KMS-11 (cell line): ENCODE results near the gene CDC25C.

ENCODE experiments used
- H2AFZ ChIP-seq: fragments of 200-600 bp; sonication (generic); 2 replicates; pipeline ENCODE4 v1.6.1; 2016; ENCODE audit warnings: antibody characterized with exemption, mixed run types, low read depth
- H3K27ac ChIP-seq: fragments of 200-600 bp; sonication (generic); 2 replicates; pipeline ENCODE4 v1.6.1; 2016; ENCODE audit warnings: mild to moderate bottlenecking, mixed run types
- H3K27me3 ChIP-seq: fragments of 200-600 bp; sonication (generic); 2 replicates; pipeline ENCODE4 v1.6.1; 2017; ENCODE audit warnings: mild to moderate bottlenecking, low read depth, mixed run types, moderate library complexity; ENCODE audit not compliant: insufficient read depth
- H3K36me3 ChIP-seq: fragments of 200-600 bp; sonication (generic); 2 replicates; pipeline ENCODE4 v1.6.1; 2017; ENCODE audit warnings: mild to moderate bottlenecking, mixed run types; ENCODE audit not compliant: insufficient read depth
- H3K4me1 ChIP-seq: fragments of 200-600 bp; sonication (generic); 2 replicates; pipeline ENCODE4 v1.6.1; 2016; ENCODE audit warnings: mild to moderate bottlenecking, low read depth, mixed run types; ENCODE audit not compliant: poor library complexity, severe bottlenecking
- H3K4me2 ChIP-seq: fragments of 200-600 bp; sonication (generic); 2 replicates; pipeline ENCODE4 v1.7.0; 2016; ENCODE audit warnings: mild to moderate bottlenecking, mixed run types
- H3K4me3 ChIP-seq: fragments of 200-600 bp; sonication (generic); IDR thresholded peaks from 2 replicates; pipeline ENCODE4 v1.6.1; 2017; ENCODE audit warnings: low read depth, low read length, mixed read lengths; ENCODE audit not compliant: insufficient read depth
- H3K79me2 ChIP-seq: fragments of 200-600 bp; sonication (generic); 2 replicates; pipeline ENCODE4 v1.6.1; 2016; ENCODE audit warnings: low read depth, mixed run types; ENCODE audit not compliant: insufficient read depth
- H3K9ac ChIP-seq: fragments of 200-600 bp; sonication (generic); 2 replicates; pipeline ENCODE4 v1.6.1; 2016; ENCODE audit warnings: mild to moderate bottlenecking, mixed run types
- H4K20me1 ChIP-seq: fragments of 200-600 bp; sonication (generic); 2 replicates; pipeline ENCODE4 v1.6.1; 2016; ENCODE audit warnings: mild to moderate bottlenecking, mixed run types; ENCODE audit not compliant: insufficient read depth
- CTCF ChIP-seq: fragments of 200-600 bp; sonication (generic); conservative IDR thresholded peaks from 2 replicates; pipeline ENCODE4 v1.6.1; 2017; ENCODE audit warnings: low read depth, mild to moderate bottlenecking, antibody characterized with exemption, low read length, moderate library complexity, mixed read lengths

CDC25C gene

GRCh38 chr5:138331449-138332368, at the start of gene CDC25C:
CDC25C (minus strand) TSS chr5:138331804; CDS start chr5:138331180, 624 bp downstream.
- H3K27me3 ChIP-seq = no peaks in the 10 kb centered on the region
- H2AFZ ChIP-seq = peak within 1 kb of the TSS; percentile 91
- peak within 1 kb of the TSS; percentile 84 for H3K4me3 ChIP-seq
- H3K4me2 ChIP-seq = peak within 1 kb of the TSS; percentile 88
- no peaks in the 10 kb centered on the region for H4K20me1 ChIP-seq
- H3K4me1 ChIP-seq = peaks cover 26% of the 10 kb centered on the region
- H3K27ac ChIP-seq = peak within 1 kb of the TSS; percentile 59
- H3K36me3 ChIP-seq = no peaks in the 10 kb centered on the region
- H3K79me2 ChIP-seq = peaks cover 14% of the 10 kb centered on the region; the same call in 1 of the 2 replicates
- no peak for TF ChIP-seq CTCF
- H3K9ac ChIP-seq = peak within 1 kb of the TSS; percentile 65

- Histone ChIP-seq H2AFZ (no peak overlapping the region), H4K20me1 (no peaks in the 10 kb centered on the region), H3K36me3 (0 out of 2 replicates have a peak, but pooled peaks cover 4% of the 10 kb centered on the region), H3K4me2 (no peak overlapping the region), H3K27ac (no peak overlapping the region), H3K9ac (no peak overlapping the region), H3K4me3 (no peak overlapping the region), H3K27me3 (no peaks in the 10 kb centered on the region), H3K4me1 (peaks cover 25% of the 10 kb centered on the region), H3K79me2 (peaks cover 56% of the 10 kb centered on the region)
- no peak for TF ChIP-seq CTCF
These were observed 41.0 kb upstream of the CDC25C start for GRCh38 chr5:138372653-138373052.

GRCh38 chr5:138372225-138372624, 40.6 kb upstream of the CDC25C start:
- Histone ChIP-seq H3K79me2 (peaks cover 59% of the 10 kb centered on the region), H3K27me3 (no peaks in the 10 kb centered on the region)
- TF ChIP-seq CTCF = no peak

DNA sequence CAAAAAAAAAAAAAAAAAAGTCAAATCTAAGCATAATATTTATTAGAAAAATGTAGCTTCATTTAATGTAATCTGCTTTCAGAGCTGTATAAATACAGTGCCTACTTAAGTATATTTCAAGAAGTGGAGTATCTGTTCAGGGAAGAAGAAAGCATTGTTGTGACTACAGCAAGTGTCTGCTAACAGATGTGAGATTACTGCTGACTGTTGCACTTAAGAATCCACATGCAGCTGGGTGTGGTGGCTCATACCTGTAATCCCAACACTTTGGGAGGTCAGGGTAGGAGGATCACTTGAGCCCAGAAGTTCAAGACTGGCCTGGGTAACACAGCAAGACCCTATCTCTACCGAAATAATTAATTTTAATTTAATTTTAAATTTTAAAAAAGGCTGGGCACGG, 39.9 kb upstream of the CDC25C start:
- Histone ChIP-seq H2AFZ (no peak overlapping the region), H3K27ac (no peak overlapping the region; the same call in 1 of the 2 replicates), H3K9ac (no peak overlapping the region), H3K79me2 (peaks cover 66% of the 10 kb centered on the region), H3K4me1 (peaks cover 35% of the 10 kb centered on the region), H4K20me1 (no peaks in the 10 kb centered on the region), H3K4me3 (no peak overlapping the region), H3K36me3 (no peaks in the 10 kb centered on the region), H3K27me3 (no peaks in the 10 kb centered on the region), H3K4me2 (0 out of 2 replicates have a peak overlapping the region, but pooled peaks have one; percentile 25)
- no peak for TF ChIP-seq CTCF

More at GRCh38 chr5:138372225-138372624, 40.6 kb upstream of the CDC25C start:
- no peak overlapping the region for H3K27ac ChIP-seq
- 0 out of 2 replicates have a peak, but pooled peaks cover under 1% of the 10 kb centered on the region for H3K36me3 ChIP-seq
- no peaks in the 10 kb centered on the region for H4K20me1 ChIP-seq
- no peak overlapping the region for H2AFZ ChIP-seq
- H3K4me3 ChIP-seq = no peak overlapping the region
- H3K9ac ChIP-seq = no peak overlapping the region
- peaks cover 30% of the 10 kb centered on the region for H3K4me1 ChIP-seq
- H3K4me2 ChIP-seq = no peak overlapping the region
